ENCODE measurements around the gene HABP4. TPM values are rescaled to one million over a fixed set of nuclear protein-coding genes. Genes with fewer than 3 reads are reported as not detected.

Gene HABP4
- polyA plus RNA-seq, 2 of the 4 experiments (the other 2 are of a cell fraction), result 12.4 to 12.8 TPM

- Histone ChIP-seq H3K4me3 (no peak overlapping the region), H3K4me1 (peaks cover 7% of the 10 kb centered on the region; the same call in 2 of the 3 replicates), H3K4me2 (no peak overlapping the region), H3K9me3 (no peaks in the 10 kb centered on the region), H3K27ac (no peak overlapping the region)
- ChIA-PET POLR2A (no interaction called here), CTCF (interaction anchor here (0.7 kb wide), 1 partner anchor 1009 kb away, joined by 3 read pairs; no protein-coding TSS in a partner anchor)
- 97% methylated on average over 16 of the region's 16 CpGs for WGBS (ENCODE audit: missing lambda C conversion rate)
- no peak for FAIRE-seq
- no peak for DNase-seq (ENCODE audit: low read depth in 1 of 2, low spot score in 1 of 2)
- ATAC-seq, result no peak
- TF ChIP-seq CHD2 (IDR thresholded peaks at IDR 0.05; ENCODE audit: low read length, partially characterized antibody), result no peak
- no peak for TF ChIP-seq RCOR1 (IDR thresholded peaks at IDR 0.05; ENCODE audit: low read depth, low read length)
- no peak for TF ChIP-seq RFX5 (IDR thresholded peaks at IDR 0.05)
- no peak for TF ChIP-seq CEBPB (IDR thresholded peaks at IDR 0.05)
- no peak for TF ChIP-seq ZNF302 (CRISPR knock-in tag; IDR thresholded peaks at IDR 0.05)
Measured at GRCh38 chr9:96485280-96485679, 35.3 kb downstream of the HABP4 start.

DNA sequence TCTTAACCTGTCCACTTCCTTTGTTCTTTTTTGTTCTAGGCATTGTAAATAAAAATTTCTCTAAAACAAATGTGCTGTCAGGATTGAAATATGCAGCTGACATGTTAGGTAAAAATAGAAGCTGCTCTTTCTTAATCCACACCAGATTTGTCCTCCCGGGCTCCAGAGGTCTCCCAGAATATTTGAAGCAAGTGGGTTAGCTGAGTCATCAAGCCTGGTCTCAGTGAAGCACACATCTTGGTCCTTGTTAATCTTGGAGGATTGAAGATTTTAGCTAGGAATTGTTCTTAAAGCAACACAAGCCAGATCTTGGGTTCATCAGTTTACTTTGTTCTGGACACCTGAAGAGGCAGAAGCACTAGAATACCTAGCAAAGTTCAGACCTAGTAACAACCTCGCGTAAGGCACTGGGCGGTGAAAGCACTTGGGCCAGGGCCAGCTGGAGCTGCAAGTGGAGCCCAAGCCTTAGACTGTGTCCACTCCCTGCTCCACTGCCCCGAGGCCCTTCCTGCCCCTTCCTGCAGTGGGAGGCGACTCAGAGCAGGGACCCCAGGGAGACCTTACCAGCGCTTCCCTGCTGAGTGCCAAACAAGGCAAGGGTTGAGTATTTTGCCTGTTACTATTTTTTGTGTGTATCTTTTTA is 36.5 kb downstream of the HABP4 start:
- peak overlapping the region in 1 of 2 experiments; percentile 2; a peak in 1 of 6 replicates for H3K27ac ChIP-seq

DNA sequence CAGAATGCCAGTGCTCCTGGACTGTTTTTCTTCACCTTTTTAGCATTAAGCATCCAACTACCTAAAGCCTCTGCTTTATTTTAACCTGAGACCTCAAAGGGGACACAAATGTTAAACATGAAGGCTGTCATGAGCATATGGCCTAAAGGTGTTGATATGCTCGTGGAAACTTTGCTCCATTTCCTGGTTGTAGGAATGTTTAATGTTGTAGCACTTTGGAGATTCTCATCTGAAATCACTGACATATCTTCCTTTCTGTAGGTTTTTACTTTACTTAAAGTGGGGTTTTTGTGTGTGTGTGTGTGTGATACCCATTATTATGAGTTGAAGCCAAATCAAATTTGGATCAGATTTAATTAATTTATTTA is 37.0 kb downstream of the HABP4 start:
- WGBS (ENCODE audit: missing lambda C conversion rate), result 68% methylated on average over 1 of the region's 1 CpG
- no peak for DNase-seq (ENCODE audit: low read depth in 1 of 2, low spot score in 1 of 2)
- Histone ChIP-seq H3K27ac (peak overlapping the region in 1 of 2 experiments; percentile 2; a peak in 1 of 6 replicates), H3K4me3 (no peak overlapping the region), H3K9me3 (no peaks in the 10 kb centered on the region), H3K4me1 (peaks cover 7% of the 10 kb centered on the region; the same call in 2 of the 3 replicates), H3K4me2 (no peak overlapping the region)
- ATAC-seq, result no peak
- ChIA-PET POLR2A (no interaction called here), CTCF (no interaction called here)
- no peak for FAIRE-seq
- TF ChIP-seq ZFP36 (IDR thresholded peaks at IDR 0.05; ENCODE audit: borderline replicate concordance, partially characterized antibody) (no peak), MYC (IDR thresholded peaks at IDR 0.05; ENCODE audit: borderline replicate concordance, low read length) (no peak), CBX8 (IDR thresholded peaks at IDR 0.05) (no peak), HDAC2 (IDR thresholded peaks at IDR 0.05) (no peak), PBX3 (IDR thresholded peaks at IDR 0.05) (no peak), PHF8 (IDR thresholded peaks at IDR 0.05; ENCODE audit: borderline replicate concordance, low read depth) (no peak), HOXA7 (CRISPR knock-in tag; IDR thresholded peaks at IDR 0.05) (no peak), FOXS1 (CRISPR knock-in tag; IDR thresholded peaks at IDR 0.05) (no peak), HEYL (CRISPR knock-in tag; IDR thresholded peaks at IDR 0.05) (no peak)

More for the DNA sequence above, 36.5 kb downstream of the HABP4 start:
- POLR2A ChIA-PET, result no interaction called here
- Histone ChIP-seq H3K9me3 (no peaks in the 10 kb centered on the region), H3K4me2 (no peak overlapping the region), H3K4me1 (peaks cover 7% of the 10 kb centered on the region; the same call in 2 of the 3 replicates), H3K4me3 (no peak overlapping the region)
- WGBS (ENCODE audit: missing lambda C conversion rate), result 78% methylated on average over 5 of the region's 7 CpGs
- CTCF ChIA-PET, result no interaction called here
- no peak for TF ChIP-seq JUNB (IDR thresholded peaks at IDR 0.05)
- no peak for TF ChIP-seq ZSCAN20 (CRISPR knock-in tag; IDR thresholded peaks at IDR 0.05)
- TF ChIP-seq TP53 (CRISPR knock-in tag; IDR thresholded peaks at IDR 0.05), result no peak
- TF ChIP-seq MYC (IDR thresholded peaks at IDR 0.05; ENCODE audit: borderline replicate concordance, low read length), result no peak
- TF ChIP-seq, protein P1, sequence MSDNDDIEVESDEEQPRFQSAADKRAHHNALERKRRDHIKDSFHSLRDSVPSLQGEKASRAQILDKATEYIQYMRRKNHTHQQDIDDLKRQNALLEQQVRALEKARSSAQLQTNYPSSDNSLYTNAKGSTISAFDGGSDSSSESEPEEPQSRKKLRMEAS (IDR thresholded peaks at IDR 0.05), result no peak
- TF ChIP-seq FOXS1 (CRISPR knock-in tag; IDR thresholded peaks at IDR 0.05), result no peak
- no peak for TF ChIP-seq CTCF (IDR thresholded peaks at IDR 0.05)
- TF ChIP-seq RARB (CRISPR knock-in tag; IDR thresholded peaks at IDR 0.05), result no peak
- no peak; a peak in 1 of 6 replicates for ATAC-seq
- no peak for DNase-seq (ENCODE audit: low read depth in 1 of 2, low spot score in 1 of 2)
- FAIRE-seq, result no peak

All from A549 (cell line).